NCI-H2029 (cell line): ENCODE data around the gene ZNG1C.
"Not testable (repeated sequence)": the region's sequence is repeated elsewhere in the genome, so short reads cannot be mapped to it uniquely, and the experiment has no call there.

ENCODE experiments used
- DNase-seq: peaks from one replicate; lab custom pipeline; 2025; lab: John Stamatoyannopoulos, UW

Gene ZNG1C

DNA sequence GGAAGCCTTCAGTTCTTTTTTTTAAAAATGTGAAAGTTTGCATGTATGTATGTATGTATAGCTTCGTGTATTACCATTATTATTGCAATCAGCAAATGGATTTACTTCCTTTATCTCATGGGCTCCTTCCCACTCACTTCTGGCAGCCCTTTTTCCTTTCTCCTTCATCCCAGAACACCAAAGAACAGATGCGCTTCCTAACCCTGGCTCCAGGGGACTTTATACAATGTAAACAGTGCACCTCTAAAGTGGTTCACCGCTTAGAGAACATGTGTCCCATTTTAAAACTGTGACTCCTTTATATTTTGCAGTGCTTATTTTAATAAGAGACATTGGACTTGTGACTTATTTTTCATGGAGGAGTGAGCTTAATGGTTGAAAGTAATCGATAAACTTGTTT is 101.5 kb downstream of the ZNG1C start:
- DNase-seq = not testable (repeated sequence)

DNA sequence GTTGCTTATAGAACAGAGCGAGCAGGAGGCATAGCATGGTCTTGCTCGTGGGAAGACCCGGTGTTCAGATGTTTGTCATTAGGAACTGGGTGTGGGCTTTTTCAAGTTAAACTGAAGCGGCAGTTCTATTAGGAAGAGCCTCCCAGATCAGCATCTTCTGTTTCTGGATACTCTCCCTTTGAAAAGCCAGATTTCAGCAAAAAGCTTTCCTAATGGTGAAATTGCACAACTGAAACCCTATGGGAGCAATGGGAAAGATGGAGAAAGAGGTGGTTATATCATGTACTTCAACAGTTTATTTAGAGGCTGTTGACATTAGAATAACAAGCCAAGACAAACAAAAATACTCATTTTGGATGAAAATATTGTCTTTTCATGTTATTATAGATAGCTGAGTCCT is 102.2 kb downstream of the ZNG1C start:
- not testable (repeated sequence) for DNase-seq
